ENCODE measurements around the gene DAPK2.

The DAPK2 gene

GRCh38 chr15:63884953-63885352, 161.3 kb downstream of the DAPK2 start:
- TF ChIP-seq CTCF (IDR thresholded peaks at IDR 0.05) = no peak
- TF ChIP-seq ZFX (IDR thresholded peaks at IDR 0.05; ENCODE audit: borderline replicate concordance) = no peak
- H3K27ac ChIP-seq = no peak overlapping the region

- no peak for TF ChIP-seq ZFX (IDR thresholded peaks at IDR 0.05; ENCODE audit: borderline replicate concordance)
- no peak for TF ChIP-seq CTCF (IDR thresholded peaks at IDR 0.05)
- H3K27ac ChIP-seq = no peak overlapping the region
Observed at GRCh38 chr15:63881431-63881830, 164.9 kb downstream of the DAPK2 start.

DNA sequence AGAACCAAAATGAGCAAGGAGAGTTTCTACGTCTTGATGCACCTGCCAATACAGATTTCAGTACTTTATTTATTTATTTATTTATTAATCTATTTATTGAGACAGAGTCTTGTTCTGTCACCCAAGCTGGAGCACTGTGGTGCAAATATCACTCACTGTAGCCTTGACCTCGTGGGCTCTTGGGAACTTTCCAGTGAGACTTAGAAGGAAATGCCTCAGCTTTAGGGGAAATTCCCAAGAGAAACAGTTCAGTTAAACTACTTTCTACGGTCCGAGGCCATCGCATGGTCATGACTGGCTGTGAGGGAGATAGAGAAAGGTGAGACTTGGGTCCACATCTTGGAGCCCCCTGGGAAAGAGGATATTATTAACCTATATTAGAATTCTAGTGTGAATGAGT, 165.5 kb downstream of the DAPK2 start:
- H3K27ac ChIP-seq = no peak overlapping the region

GRCh38 chr15:63879995-63880394, 166.3 kb downstream of the DAPK2 start:
- TF ChIP-seq CTCF (IDR thresholded peaks at IDR 0.05) (no peak), ZFX (IDR thresholded peaks at IDR 0.05; ENCODE audit: borderline replicate concordance) (no peak)
- no peak overlapping the region for H3K27ac ChIP-seq

More for the DNA sequence above, 165.5 kb downstream of the DAPK2 start:
- TF ChIP-seq CTCF (IDR thresholded peaks at IDR 0.05) = no peak
- TF ChIP-seq ZFX (IDR thresholded peaks at IDR 0.05; ENCODE audit: borderline replicate concordance) = no peak

DNA sequence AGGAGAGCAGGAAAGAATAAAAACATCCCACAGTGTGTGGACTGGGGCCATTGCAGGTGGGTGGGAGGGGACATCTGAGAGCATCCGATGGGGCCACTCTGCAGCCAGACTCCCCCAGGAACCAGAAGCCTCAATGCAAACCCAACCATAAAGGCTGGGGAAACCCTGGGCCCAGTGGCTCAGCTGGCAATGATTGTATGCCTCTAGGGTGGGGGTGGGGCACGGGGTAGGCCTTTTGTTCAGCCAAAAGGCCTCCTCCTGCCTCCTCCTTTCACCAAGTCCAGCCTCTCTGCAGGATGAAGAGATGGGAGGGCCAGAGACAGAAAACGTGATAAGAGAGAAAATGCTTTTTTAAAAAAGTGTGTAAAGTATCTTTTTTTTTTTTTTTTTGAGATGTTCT, 167.1 kb downstream of the DAPK2 start:
- TF ChIP-seq CTCF (IDR thresholded peaks at IDR 0.05) = no peak
- no peak for TF ChIP-seq ZFX (IDR thresholded peaks at IDR 0.05; ENCODE audit: borderline replicate concordance)
- no peak overlapping the region for H3K27ac ChIP-seq

DNA sequence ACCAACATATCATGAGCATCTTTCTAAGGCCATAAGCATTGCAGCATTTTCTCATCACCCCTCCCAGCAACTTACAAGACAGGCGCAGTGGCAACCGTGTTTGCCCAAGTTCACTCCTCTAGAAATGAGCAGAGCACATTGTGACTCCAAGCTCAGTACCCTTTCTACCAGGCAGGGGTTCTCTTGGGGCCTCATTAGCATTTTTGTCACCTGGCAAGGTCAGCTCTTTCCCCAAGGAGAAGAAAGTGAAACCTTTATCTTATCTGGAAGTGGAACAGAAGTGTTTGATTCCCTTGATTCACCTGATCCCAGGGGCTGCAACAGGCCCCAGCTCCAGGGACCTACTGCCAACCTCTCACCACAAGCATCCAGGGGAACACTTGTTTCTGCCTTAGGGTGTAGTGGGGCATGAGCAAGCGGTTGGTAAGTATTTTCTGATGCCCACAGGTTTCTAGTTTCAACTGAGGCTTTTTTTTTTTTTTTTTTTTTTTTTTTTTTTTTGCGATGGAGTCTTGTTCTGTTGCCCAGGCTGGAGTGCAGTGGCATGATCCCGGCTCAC, 168.5 kb downstream of the DAPK2 start:
- H3K27ac ChIP-seq = no peak overlapping the region
- TF ChIP-seq CTCF (IDR thresholded peaks at IDR 0.05) (no peak), ZFX (IDR thresholded peaks at IDR 0.05; ENCODE audit: borderline replicate concordance) (no peak)

DNA sequence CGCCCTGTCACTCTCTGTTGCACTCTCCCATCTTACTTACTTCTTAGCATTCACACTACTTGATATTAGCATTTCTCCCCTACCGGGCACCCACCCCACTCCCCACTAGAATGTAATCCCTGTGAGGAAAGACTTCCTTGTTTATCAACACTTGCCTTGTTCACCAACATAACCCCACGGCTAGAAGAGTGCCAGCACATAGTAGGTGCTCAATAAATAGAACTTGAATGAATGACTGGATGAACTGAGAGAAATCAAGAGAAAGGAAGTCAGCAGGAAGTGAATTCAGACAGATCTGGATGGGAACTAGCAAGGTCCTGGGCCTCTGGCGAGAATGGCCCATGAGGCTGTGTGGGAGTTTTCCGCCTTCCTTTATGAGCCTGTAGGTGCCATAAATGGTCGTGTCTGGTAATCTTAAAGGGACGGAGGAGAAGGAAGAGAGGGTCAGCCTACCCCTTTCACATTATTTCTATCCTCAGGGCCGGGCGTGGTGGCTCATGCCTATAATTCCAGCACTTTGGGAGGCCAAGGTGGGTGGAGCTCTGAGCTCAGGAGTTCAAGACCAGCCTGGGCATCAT, 170.1 kb downstream of the DAPK2 start:
- no peak overlapping the region for H3K27ac ChIP-seq
- TF ChIP-seq CTCF (IDR thresholded peaks at IDR 0.05) = no peak
- TF ChIP-seq ZFX (IDR thresholded peaks at IDR 0.05; ENCODE audit: borderline replicate concordance) = no peak

All from 22Rv1 (cell line).